HG02870 (cell line): ENCODE measurements around the gene PTPRM.

Experiments
- ATAC-seq: cut with Tn5 transposase; IDR thresholded peaks from one replicate; pipeline ENCODE4 v1.9.1; 2021; ENCODE audit warnings: mild to moderate bottlenecking, moderate library complexity; ENCODE audit not compliant: unreplicated experiment

Gene PTPRM

GRCh38 chr18:8296886-8297616, 729.9 kb downstream of the PTPRM start:
- no peak for ATAC-seq

GRCh38 chr18:8298186-8298585, 731.1 kb downstream of the PTPRM start:
- no peak for ATAC-seq

- ATAC-seq = no peak
These were observed 732.2 kb downstream of the PTPRM start for GRCh38 chr18:8299054-8299980.

- no peak for ATAC-seq
These were observed 733.8 kb downstream of the PTPRM start for GRCh38 chr18:8300751-8301410.

- no peak for ATAC-seq
These were observed 734.5 kb downstream of the PTPRM start for GRCh38 chr18:8301427-8302172.

- no peak for ATAC-seq
These were observed 736.1 kb downstream of the PTPRM start for GRCh38 chr18:8303151-8303755.

GRCh38 chr18:8307960-8308359, 740.8 kb downstream of the PTPRM start:
- no peak for ATAC-seq

GRCh38 chr18:8313043-8313442, 745.9 kb downstream of the PTPRM start:
- ATAC-seq = no peak

- ATAC-seq = no peak
These were observed 747.0 kb downstream of the PTPRM start for GRCh38 chr18:8314124-8314523.

- ATAC-seq = no peak
These were observed 752.8 kb downstream of the PTPRM start for GRCh38 chr18:8319798-8320489.

GRCh38 chr18:8322486-8322885, 755.4 kb downstream of the PTPRM start:
- no peak for ATAC-seq

GRCh38 chr18:8324343-8325065, 757.4 kb downstream of the PTPRM start:
- no peak for ATAC-seq

GRCh38 chr18:8326763-8327394, 759.8 kb downstream of the PTPRM start:
- no peak for ATAC-seq

GRCh38 chr18:8328126-8328525, 761.0 kb downstream of the PTPRM start:
- ATAC-seq = no peak

- no peak for ATAC-seq
These were observed 762.2 kb downstream of the PTPRM start for GRCh38 chr18:8329186-8329771.

- no peak for ATAC-seq
These were observed 763.5 kb downstream of the PTPRM start for GRCh38 chr18:8330575-8330974.

- no peak for ATAC-seq
These were observed 765.2 kb downstream of the PTPRM start for GRCh38 chr18:8332286-8332685.

GRCh38 chr18:8333961-8334360, 766.8 kb downstream of the PTPRM start:
- no peak for ATAC-seq
